C4-2B (cell line): ENCODE measurements around the gene CD247.

Experiments
- ZFX ChIP-seq: fragments of 450-650 bp; IDR thresholded peaks from 2 replicates; pipeline ENCODE4 v1.6.1; 2017
- TF ChIP-seq, protein P1 (sequence below): fragments of 450-650 bp; conservative IDR thresholded peaks from 2 replicates; pipeline ENCODE4 v1.5.1; 2017; ENCODE audit warnings: mild to moderate bottlenecking

DNA sequence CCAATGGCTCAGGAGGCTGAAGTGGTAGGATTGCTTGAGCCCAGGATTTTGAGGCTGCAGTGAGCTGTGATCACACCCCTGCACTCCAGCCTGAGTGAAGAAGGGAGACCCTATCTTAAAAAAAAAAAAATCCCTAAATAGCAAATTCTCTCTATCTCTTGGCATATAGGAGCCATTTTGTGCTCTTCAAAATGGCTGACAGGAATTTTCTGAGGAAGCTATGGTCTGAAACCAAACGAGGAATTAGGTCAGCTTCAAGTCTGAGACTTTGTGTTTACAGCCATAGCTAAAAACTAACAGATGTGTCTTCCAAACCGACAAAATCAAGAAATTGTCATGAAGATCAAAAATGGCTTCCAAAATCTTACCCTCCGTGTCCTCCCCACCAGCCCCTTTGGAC lies 10.6 kb downstream of the CD247 start:
- TF ChIP-seq, protein P1, sequence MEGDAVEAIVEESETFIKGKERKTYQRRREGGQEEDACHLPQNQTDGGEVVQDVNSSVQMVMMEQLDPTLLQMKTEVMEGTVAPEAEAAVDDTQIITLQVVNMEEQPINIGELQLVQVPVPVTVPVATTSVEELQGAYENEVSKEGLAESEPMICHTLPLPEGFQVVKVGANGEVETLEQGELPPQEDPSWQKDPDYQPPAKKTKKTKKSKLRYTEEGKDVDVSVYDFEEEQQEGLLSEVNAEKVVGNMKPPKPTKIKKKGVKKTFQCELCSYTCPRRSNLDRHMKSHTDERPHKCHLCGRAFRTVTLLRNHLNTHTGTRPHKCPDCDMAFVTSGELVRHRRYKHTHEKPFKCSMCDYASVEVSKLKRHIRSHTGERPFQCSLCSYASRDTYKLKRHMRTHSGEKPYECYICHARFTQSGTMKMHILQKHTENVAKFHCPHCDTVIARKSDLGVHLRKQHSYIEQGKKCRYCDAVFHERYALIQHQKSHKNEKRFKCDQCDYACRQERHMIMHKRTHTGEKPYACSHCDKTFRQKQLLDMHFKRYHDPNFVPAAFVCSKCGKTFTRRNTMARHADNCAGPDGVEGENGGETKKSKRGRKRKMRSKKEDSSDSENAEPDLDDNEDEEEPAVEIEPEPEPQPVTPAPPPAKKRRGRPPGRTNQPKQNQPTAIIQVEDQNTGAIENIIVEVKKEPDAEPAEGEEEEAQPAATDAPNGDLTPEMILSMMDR = no peak
- TF ChIP-seq ZFX = no peak
